ENCODE data around the gene PNMT.
"Not testable (repeated sequence)": the region's sequence is repeated elsewhere in the genome, so short reads cannot be mapped to it uniquely, and the experiment has no call there.

The PNMT gene

DNA sequence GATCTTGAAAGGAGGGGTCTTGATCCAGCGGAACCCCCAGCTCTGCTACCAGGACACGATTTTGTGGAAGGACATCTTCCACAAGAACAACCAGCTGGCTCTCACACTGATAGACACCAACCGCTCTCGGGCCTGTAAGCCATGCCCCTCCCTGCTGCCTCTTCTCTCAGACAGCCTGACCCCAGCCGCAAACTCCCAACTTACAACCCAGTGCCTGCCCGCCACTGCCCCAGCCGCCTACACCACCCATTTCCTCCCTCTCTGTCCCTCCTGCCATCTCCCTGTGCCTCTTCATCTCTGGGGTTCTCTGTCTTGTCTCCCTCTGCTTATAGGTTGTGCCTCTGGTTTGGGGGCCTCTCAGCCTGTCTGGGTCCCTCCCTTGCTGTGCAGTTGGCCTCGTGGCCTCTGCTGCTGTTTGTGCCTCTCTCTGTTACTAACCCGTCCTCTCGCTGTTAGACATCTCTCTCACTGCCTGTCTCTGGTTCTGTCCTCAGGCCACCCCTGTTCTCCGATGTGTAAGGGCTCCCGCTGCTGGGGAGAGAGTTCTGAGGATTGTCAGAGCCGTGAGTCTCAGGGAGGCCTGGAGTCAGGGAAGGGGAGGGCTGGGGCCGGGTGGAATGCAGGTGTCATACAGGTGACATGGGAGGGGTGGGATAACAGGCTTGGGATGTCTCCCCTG is 41.2 kb downstream of the PNMT start:
- no peak for DNase-seq (ENCODE audit: low read depth in 2 of 2)

DNA sequence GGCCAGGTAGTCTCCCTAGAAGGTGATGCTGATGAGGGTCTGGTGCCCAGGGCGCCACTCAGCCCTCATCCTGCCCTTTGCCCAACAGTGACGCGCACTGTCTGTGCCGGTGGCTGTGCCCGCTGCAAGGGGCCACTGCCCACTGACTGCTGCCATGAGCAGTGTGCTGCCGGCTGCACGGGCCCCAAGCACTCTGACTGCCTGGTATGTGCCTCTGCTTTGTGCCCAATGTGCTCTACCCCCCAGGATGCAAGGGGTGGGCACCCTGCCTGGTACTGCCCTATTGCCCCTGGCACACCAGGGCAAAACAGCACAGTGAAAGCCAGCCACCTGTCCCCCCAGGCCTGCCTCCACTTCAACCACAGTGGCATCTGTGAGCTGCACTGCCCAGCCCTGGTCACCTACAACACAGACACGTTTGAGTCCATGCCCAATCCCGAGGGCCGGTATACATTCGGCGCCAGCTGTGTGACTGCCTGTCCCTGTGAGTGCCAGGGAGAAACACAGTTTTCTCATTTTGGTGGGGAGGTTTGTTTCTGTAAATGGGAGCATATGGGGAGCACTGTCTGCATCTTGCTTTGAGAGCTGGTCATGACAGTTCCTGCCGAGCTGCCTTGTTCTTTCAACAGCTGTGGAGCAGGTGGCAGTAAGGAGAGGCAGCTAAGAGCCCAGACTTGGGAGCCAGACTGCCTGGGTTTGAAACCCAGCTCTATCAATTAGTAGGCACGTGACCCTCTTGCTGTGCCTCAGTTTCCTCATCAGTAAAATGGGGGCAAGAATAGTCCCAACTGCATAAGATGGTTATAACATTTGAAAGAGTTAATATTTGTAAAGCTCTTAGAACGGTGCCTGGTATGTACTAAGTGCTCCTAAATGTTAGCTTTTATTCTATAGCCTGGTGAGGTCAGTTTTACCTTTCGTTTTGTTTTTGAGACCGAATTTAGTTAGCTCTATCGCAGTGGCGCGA is 42.0 kb downstream of the PNMT start:
- no peak for DNase-seq (ENCODE audit: low read depth in 2 of 2)

DNA sequence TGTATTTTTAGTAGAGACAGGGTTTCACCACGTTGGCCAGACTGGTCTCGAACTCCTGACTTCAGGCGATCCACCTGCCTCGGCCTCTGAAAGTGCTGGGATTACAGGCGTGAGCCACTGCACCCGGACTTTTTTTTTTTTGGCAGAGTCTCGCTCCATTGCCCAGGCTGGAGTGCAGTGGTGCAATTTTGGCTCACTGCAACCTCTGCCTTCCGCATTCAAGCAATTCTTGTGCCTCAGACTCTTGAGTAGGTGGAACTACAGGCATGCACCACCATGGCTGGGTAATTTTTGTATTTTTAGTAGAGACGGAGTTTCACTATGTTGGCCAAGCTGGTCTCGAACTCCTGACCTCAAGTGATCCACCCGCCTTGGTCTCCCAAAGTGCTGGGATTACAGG is 42.8 kb downstream of the PNMT start:
- not testable (repeated sequence) for DNase-seq (ENCODE audit: low read depth in 2 of 2)

DNA sequence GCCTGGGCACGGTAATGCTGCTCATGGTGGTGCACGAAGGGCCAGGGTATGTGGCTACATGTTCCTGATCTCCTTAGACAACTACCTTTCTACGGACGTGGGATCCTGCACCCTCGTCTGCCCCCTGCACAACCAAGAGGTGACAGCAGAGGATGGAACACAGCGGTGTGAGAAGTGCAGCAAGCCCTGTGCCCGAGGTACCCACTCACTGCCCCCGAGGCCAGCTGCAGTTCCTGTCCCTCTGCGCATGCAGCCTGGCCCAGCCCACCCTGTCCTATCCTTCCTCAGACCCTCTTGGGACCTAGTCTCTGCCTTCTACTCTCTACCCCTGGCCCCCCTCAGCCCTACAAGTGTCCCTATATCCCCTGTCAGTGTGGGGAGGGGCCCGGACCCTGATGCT is 43.6 kb downstream of the PNMT start:
- DNase-seq (ENCODE audit: low read depth in 2 of 2): no peak

DNA sequence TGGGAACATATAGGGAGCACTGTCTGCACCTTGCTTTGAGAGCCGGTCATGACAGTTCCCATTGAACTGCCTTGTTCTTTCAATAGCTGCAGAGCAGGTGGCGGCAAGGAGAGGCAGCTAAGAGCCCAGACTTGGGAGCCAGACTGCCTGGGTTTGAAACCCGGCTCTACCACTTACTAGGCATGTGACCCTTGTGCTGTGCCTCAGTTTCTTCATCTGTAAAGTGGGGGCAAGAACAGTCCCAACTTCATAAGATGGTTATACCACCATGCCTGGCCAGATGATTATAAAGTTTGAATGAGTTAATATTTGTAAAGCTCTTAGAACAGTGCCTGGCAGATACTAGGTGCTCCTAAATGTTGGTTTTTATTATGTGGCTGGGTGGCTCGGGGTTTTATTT is 46.0 kb downstream of the PNMT start:
- no peak for DNase-seq (ENCODE audit: low read depth in 2 of 2)

DNA sequence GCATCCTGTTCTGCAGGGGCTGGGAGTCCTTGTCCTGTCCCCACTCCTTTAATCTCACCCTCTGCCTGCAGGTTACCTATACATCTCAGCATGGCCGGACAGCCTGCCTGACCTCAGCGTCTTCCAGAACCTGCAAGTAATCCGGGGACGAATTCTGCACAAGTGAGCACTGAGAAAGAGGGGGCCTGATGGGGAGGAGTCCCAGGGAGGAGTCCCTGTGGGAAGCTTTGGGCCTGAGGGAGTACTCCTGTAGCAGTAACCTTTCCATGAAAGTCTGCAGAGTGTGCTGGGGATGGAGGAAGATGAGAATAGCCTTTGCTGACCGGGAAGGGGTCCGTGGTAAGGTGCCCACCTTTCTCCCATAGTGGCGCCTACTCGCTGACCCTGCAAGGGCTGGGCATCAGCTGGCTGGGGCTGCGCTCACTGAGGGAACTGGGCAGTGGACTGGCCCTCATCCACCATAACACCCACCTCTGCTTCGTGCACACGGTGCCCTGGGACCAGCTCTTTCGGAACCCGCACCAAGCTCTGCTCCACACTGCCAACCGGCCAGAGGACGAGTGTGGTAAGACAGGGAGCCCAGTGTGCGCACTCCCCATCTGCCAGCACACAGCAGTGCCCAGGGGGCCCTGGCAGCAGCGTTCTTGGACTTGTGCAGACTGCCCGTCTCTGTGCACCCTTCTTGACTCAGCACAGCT is 47.3 kb downstream of the PNMT start:
- no peak for DNase-seq (ENCODE audit: low read depth in 2 of 2)

DNA sequence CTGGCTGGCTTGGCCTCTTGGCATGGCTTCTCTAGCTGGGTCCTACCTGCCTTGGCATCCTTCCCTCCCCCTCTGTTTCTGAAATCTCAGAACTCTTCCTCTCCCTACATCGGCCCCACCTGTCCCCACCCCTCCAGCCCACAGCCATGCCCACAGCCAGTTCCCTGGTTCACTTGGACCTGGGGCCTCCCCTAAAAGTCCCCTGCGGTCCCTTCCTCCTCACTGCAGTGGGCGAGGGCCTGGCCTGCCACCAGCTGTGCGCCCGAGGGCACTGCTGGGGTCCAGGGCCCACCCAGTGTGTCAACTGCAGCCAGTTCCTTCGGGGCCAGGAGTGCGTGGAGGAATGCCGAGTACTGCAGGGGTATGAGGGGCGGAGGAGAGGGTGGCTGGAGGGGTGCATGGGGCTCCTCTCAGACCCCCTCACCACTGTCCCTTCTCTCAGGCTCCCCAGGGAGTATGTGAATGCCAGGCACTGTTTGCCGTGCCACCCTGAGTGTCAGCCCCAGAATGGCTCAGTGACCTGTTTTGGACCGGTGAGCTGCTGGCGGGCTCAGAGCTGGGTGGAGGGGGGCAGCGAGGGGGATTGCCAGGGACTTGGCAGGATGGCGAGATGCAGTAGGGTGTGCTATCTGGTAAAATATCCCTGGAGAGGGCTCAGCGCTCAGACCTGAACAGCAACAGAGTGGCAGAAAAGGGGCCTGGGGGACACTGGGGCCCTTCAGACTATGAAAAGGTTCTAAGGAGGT is 48.0 kb downstream of the PNMT start:
- DNase-seq (ENCODE audit: low read depth in 2 of 2): no peak

DNA sequence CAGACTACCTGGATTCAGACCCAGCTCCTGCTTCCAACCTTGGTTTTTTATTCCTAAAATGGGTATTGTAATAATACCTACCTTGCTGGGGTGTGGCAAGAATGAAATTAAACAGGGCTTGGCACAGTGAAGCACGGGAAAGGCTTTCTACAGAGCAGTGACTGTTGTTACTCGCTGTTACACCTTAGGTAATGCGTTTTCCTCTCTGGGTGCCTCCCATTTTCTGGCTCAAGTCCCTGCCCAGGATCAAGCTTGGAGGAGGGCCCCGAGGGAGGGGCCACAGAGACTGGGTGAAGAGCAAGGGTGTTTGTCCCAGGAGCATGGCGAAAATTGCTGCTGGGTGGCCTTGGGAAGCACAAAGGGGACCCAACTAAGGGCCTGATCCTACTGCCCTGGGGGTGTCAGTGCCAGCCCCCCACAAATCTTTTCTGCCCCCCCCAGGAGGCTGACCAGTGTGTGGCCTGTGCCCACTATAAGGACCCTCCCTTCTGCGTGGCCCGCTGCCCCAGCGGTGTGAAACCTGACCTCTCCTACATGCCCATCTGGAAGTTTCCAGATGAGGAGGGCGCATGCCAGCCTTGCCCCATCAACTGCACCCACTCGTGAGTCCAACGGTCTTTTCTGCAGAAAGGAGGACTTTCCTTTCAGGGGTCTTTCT is 48.8 kb downstream of the PNMT start:
- DNase-seq (ENCODE audit: low read depth in 2 of 2): no peak

DNA sequence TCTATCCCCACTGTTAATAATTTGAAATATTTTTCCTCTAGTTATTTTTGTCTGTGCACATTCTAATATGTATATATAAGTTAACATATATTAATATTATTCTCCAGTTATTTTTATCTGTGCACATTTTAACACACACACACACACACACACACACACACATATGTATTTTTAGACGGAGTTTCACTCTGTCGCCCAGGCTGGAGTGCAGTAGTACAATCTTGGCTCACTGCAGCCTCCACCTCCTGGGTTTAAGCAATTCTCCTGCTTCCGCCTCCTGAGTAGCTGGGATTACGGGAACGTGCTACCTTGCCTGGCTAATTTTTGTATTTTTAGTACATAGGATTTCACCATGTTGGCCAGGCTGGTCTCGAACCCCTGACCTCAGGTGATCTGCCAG is 49.4 kb downstream of the PNMT start:
- DNase-seq (ENCODE audit: low read depth in 2 of 2): no peak

DNA sequence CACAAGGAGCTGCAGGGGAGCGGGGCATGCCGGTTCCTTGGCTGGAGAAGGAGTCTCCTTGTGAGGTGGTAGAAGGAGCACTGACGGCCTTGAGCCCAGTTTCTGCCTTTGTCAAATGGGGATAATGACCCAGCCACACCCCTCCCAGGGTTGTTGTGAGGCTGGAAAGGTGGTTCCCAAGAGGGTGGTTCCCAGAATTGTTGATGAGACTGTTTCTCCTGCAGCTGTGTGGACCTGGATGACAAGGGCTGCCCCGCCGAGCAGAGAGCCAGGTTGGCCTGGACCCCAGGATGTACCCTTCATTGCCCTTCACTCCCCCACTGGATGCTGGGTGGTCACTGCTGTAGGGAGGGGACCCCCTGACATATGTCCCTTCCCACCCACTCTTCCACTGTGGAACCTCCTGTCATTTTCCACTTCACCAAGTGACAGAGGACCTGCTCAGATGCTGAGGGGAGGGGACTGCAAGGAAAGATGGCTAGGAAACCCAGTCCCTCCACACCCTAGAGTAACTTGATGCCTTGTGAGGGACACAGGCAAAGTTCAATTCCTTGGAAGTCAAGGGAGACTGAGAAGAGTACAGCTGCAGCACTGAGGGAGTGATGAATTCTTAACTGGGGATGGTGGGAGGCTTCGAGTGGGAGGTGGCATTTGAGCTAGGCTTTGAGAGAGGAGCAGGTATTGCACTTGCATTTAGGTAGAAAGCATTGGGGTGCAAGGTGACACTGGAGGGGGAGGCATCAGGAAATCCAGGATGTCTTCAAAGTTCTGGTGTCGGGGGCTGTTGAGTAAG is 51.5 kb downstream of the PNMT start:
- DNase-seq (ENCODE audit: low read depth in 2 of 2): no peak
